Occipital lobe (tissue), 2 donors: ENCODE measurements around the gene MSMP. TPM values are rescaled to one million over a fixed set of nuclear protein-coding genes. Genes with fewer than 3 reads are reported as not detected.
A peak's percentile ranks its signal among the peaks of the same experiment; 100 is the strongest.

Experiments
- DNase-seq: peaks from one replicate; lab custom pipeline; 2025; lab: John Stamatoyannopoulos, UW
- total RNA-seq: library from RNA; depleted of rRNA; stranded (reverse); fragments of >200 nt; gene quantifications from one replicate; pipeline ENCODE4 v1.2.3, GENCODE V29; 2014

Gene MSMP
- total RNA-seq, 1 donor from 2014 or later, result not detected

- no peak for DNase-seq
Measured at GRCh38 chr9:35743880-35744518, 10.1 kb downstream of the MSMP start.

- DNase-seq, result no peak
Measured at GRCh38 chr9:35743452-35743851, 10.6 kb downstream of the MSMP start.

- DNase-seq, result no peak
Measured at GRCh38 chr9:35741740-35742139, 12.3 kb downstream of the MSMP start.

- no peak for DNase-seq
Measured at GRCh38 chr9:35740243-35740642, 13.8 kb downstream of the MSMP start.

- no peak for DNase-seq
Measured at GRCh38 chr9:35738924-35739323, 15.2 kb downstream of the MSMP start.

GRCh38 chr9:35738186-35738585, 15.9 kb downstream of the MSMP start:
- no peak for DNase-seq

- no peak for DNase-seq
Measured at GRCh38 chr9:35737143-35737542, 16.9 kb downstream of the MSMP start.

- peak; percentile 12 for DNase-seq
Measured at GRCh38 chr9:35736201-35736633, 17.9 kb downstream of the MSMP start.

- DNase-seq, result no peak
Measured at GRCh38 chr9:35734096-35734495, 20.0 kb downstream of the MSMP start.

- no peak for DNase-seq
Measured at GRCh38 chr9:35732800-35733541, 21.1 kb downstream of the MSMP start.

- peak; percentile 99 for DNase-seq
Measured at GRCh38 chr9:35732185-35732799, 21.8 kb downstream of the MSMP start, which contains the start of the genes CREB3 and TLN1. TSS of gene CREB3 (plus strand) at chr9:35732666. CDS start at chr9:35732773, 107 bp downstream. TSS of gene TLN1 (minus strand) at chr9:35732195. CDS start at chr9:35725694, 6,501 bp downstream.

- DNase-seq, result no peak
Measured at GRCh38 chr9:35731415-35732184, 22.5 kb downstream of the MSMP start.

- DNase-seq, result no peak
Measured at GRCh38 chr9:35730486-35730854, 23.6 kb downstream of the MSMP start.

GRCh38 chr9:35729700-35730485, 24.2 kb downstream of the MSMP start:
- peak; percentile 7 for DNase-seq

- no peak for DNase-seq
Measured at GRCh38 chr9:35729101-35729500, 25.0 kb downstream of the MSMP start.

- DNase-seq, result peak; percentile 22
Measured at GRCh38 chr9:35728041-35728971, 25.8 kb downstream of the MSMP start.

- no peak for DNase-seq
Measured at GRCh38 chr9:35727676-35728040, 26.4 kb downstream of the MSMP start.

- peak; percentile 6 for DNase-seq
Measured at GRCh38 chr9:35726931-35727330, 27.1 kb downstream of the MSMP start.

GRCh38 chr9:35725362-35725761, 28.7 kb downstream of the MSMP start:
- DNase-seq, result no peak

GRCh38 chr9:35723908-35724307, 30.2 kb downstream of the MSMP start:
- no peak for DNase-seq
